Sigmoid colon (tissue), 4 donors: ENCODE results near the gene SLC35F6.

Source experiments
- CTCF ChIP-seq, 4 experiments: fragments of 450-650 bp in 3 of 4; fragments of 200-600 bp in 1 of 4; IDR thresholded peaks; one replicate each; pipeline ENCODE4 v1.5.1; 2016 to 2019; ENCODE audit warnings: antibody characterized with exemption in 4 of 4, mild to moderate bottlenecking in 3 of 4, moderate library complexity in 2 of 4
- POLR2A ChIP-seq, 2 donors: fragments of 450-650 bp; IDR thresholded peaks; one replicate each; pipeline ENCODE4 v1.6.1; 2016; ENCODE audit warnings: antibody characterized with exemption in 2 of 2, mild to moderate bottlenecking in 2 of 2, moderate library complexity in 2 of 2
- POLR2AphosphoS5 ChIP-seq, 4 donors: sonication (generic); formaldehyde crosslinking; IDR thresholded peaks; one replicate each; pipeline ENCODE4 v1.6.1; 2017; ENCODE audit warnings: antibody characterized with exemption in 4 of 4

DNA sequence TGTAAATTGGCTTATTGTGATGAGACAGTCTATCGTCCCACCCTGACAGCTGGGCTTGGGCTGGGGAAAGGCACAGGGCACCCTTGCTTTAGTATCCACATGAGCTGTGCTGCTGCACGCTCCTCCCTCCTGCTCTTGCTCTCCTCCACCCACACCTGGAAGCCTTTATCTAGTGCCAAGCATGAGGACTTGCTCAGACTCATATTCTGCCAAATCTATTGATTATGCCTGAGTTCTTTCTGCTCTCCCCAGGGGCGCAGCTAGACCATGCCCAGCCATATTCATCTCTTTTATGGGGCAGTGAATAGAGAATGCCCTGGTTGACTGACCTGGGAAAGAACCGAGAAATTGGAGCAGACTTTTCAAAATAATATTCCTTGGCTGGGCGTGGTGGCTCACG, 54.9 kb downstream of the SLC35F6 start:
- TF ChIP-seq CTCF (IDR thresholded peaks at IDR 0.05) = no peak
- TF ChIP-seq POLR2A (IDR thresholded peaks at IDR 0.05) = no peak
- TF ChIP-seq POLR2AphosphoS5 (IDR thresholded peaks at IDR 0.05) = no peak
